RWPE2 (cell line): Measurements from ENCODE around the gene ARHGEF2.

ENCODE experiments used
- ATAC-seq: fragments of 200-7000 bp; cut with Tn5 transposase; 3 replicates; pipeline ENCODE4 v1.9.1; 2021; ENCODE audit warnings: low read depth
- DNase-seq: peaks from one replicate; pipeline ENCODE4 v3.0.0-alpha.2; 2020; ENCODE audit warnings: low spot score
- H3K27ac ChIP-seq: fragments of 450-650 bp; 2 replicates; pipeline ENCODE4 v1.5.1; 2017; ENCODE audit warnings: mild to moderate bottlenecking; ENCODE audit not compliant: poor library complexity, severe bottlenecking
- H3K27me3 ChIP-seq: fragments of 250-450 bp; sonication (Bioruptor Pico); 2 replicates; pipeline ENCODE4 v1.5.1; 2021; ENCODE audit warnings: mild to moderate bottlenecking, moderate library complexity; ENCODE audit not compliant: insufficient read depth, poor library complexity, severe bottlenecking
- H3K36me3 ChIP-seq: fragments of 250-450 bp; sonication (Bioruptor Pico); 2 replicates; pipeline ENCODE4 v1.5.1; 2020; ENCODE audit warnings: low read depth, mild to moderate bottlenecking, moderate library complexity
- H3K4me1 ChIP-seq: fragments of 250-450 bp; sonication (Bioruptor Pico); 2 replicates; pipeline ENCODE4 v1.5.1; 2021; ENCODE audit warnings: mild to moderate bottlenecking, moderate library complexity; ENCODE audit not compliant: insufficient read depth, poor library complexity, severe bottlenecking
- H3K4me3 ChIP-seq: fragments of 250-450 bp; sonication (Bioruptor Pico); 2 replicates; pipeline ENCODE4 v1.5.1; 2021; ENCODE audit warnings: mild to moderate bottlenecking, moderate library complexity; ENCODE audit not compliant: severe bottlenecking
- H3K9me3 ChIP-seq: fragments of 250-450 bp; sonication (Bioruptor Pico); 2 replicates; pipeline ENCODE4 v1.5.1; 2021; ENCODE audit warnings: mild to moderate bottlenecking, moderate library complexity; ENCODE audit not compliant: severe bottlenecking
- CTCF ChIP-seq: fragments of 450-650 bp; IDR thresholded peaks from one replicate; pipeline ENCODE4 v1.5.1; 2017; ENCODE audit warnings: mild to moderate bottlenecking, moderate library complexity; ENCODE audit not compliant: poor library complexity, severe bottlenecking

ARHGEF2 gene

GRCh38 chr1:155967341-155968050, 10.9 kb downstream of the ARHGEF2 start:
- TF ChIP-seq CTCF, result no peak
- peaks cover 93% of the 10 kb centered on the region for H3K36me3 ChIP-seq
- H3K27ac ChIP-seq, result peak overlapping the region; percentile 1
- H3K4me1 ChIP-seq, result peaks cover 10% of the 10 kb centered on the region
- ATAC-seq (no peak), DNase-seq (no peak)
- no peaks in the 10 kb centered on the region for H3K9me3 ChIP-seq
- no peaks in the 10 kb centered on the region for H3K27me3 ChIP-seq
- no peak overlapping the region for H3K4me3 ChIP-seq

GRCh38 chr1:155966750-155967149, 11.6 kb downstream of the ARHGEF2 start:
- ATAC-seq, result no peak
- DNase-seq, result no peak
- no peak overlapping the region for H3K27ac ChIP-seq
- peaks cover 16% of the 10 kb centered on the region for H3K4me1 ChIP-seq
- H3K4me3 ChIP-seq, result no peak overlapping the region
- TF ChIP-seq CTCF, result no peak
- H3K27me3 ChIP-seq, result no peaks in the 10 kb centered on the region
- peaks cover 91% of the 10 kb centered on the region for H3K36me3 ChIP-seq
- no peaks in the 10 kb centered on the region for H3K9me3 ChIP-seq

- ATAC-seq (no peak), DNase-seq (no peak)
- H3K9me3 ChIP-seq, result no peaks in the 10 kb centered on the region
- TF ChIP-seq CTCF, result no peak
- no peak overlapping the region for H3K4me3 ChIP-seq
- peaks cover 21% of the 10 kb centered on the region for H3K4me1 ChIP-seq
- peaks cover 94% of the 10 kb centered on the region for H3K36me3 ChIP-seq
- H3K27me3 ChIP-seq, result no peaks in the 10 kb centered on the region
- H3K27ac ChIP-seq, result no peak overlapping the region
Observed at GRCh38 chr1:155966135-155966534, 12.2 kb downstream of the ARHGEF2 start.

GRCh38 chr1:155964193-155964592, 14.2 kb downstream of the ARHGEF2 start:
- peaks cover 95% of the 10 kb centered on the region for H3K36me3 ChIP-seq
- H3K27me3 ChIP-seq, result no peaks in the 10 kb centered on the region
- peak overlapping the region; percentile 7 for H3K27ac ChIP-seq
- TF ChIP-seq CTCF, result no peak
- DNase-seq (no peak), ATAC-seq (no peak)
- peaks cover 22% of the 10 kb centered on the region for H3K4me1 ChIP-seq
- H3K9me3 ChIP-seq, result no peaks in the 10 kb centered on the region
- no peak overlapping the region for H3K4me3 ChIP-seq

- Histone ChIP-seq H3K36me3 (peaks cover 95% of the 10 kb centered on the region), H3K4me3 (no peak overlapping the region), H3K27ac (peak overlapping the region; percentile 86), H3K27me3 (no peaks in the 10 kb centered on the region), H3K4me1 (peaks cover 22% of the 10 kb centered on the region), H3K9me3 (no peaks in the 10 kb centered on the region)
- DNase-seq (no peak), ATAC-seq (peak; percentile 17)
- TF ChIP-seq CTCF, result no peak
Observed at GRCh38 chr1:155962599-155963211, 15.6 kb downstream of the ARHGEF2 start.
